Measurements from ENCODE around the gene R3HDM4.

- TF ChIP-seq POLR2A (IDR thresholded peaks at IDR 0.05) (no peak), CTCF (IDR thresholded peaks at IDR 0.05) (no peak), EP300 (IDR thresholded peaks at IDR 0.05) (no peak)
Measured at GRCh38 chr19:867855-868457, 45.1 kb downstream of the R3HDM4 start.
